ENCODE data around the gene RAC3.

DNA sequence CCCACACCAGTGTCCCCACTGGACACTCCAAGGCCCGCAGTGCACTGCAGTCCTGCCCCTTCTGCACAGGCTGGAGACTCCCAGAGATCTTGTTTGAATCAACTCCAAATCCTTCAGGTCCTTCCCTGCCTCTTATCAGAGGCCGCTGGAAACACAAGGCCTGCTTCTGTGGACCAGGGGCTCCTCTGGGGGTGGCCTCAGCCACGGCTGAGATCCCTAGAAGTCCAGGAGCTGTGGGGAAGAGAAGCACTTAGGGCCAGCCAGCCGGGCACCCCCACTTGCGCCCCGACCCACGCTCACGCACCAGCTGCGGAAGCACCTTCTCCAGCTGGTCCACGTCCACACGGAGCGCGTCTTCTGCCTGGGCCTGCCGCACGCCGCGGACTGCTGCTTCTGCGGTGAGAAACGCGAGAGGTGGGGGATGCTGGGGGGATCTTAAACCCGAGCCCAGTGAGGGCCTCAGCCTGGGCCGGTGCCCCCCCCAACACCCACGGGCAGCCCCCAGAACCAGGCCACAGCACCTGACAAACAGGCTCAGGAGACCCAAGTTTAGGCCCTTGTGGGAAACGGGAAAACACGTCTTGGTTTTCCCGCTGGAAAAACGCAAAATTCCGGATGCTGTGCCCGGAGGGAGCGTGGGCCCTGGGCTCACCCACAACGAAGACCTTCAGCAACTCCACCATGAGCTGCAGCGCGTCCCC is 12.3 kb upstream of the RAC3 start:
- TF ChIP-seq, protein P1, sequence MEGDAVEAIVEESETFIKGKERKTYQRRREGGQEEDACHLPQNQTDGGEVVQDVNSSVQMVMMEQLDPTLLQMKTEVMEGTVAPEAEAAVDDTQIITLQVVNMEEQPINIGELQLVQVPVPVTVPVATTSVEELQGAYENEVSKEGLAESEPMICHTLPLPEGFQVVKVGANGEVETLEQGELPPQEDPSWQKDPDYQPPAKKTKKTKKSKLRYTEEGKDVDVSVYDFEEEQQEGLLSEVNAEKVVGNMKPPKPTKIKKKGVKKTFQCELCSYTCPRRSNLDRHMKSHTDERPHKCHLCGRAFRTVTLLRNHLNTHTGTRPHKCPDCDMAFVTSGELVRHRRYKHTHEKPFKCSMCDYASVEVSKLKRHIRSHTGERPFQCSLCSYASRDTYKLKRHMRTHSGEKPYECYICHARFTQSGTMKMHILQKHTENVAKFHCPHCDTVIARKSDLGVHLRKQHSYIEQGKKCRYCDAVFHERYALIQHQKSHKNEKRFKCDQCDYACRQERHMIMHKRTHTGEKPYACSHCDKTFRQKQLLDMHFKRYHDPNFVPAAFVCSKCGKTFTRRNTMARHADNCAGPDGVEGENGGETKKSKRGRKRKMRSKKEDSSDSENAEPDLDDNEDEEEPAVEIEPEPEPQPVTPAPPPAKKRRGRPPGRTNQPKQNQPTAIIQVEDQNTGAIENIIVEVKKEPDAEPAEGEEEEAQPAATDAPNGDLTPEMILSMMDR (IDR thresholded peaks at IDR 0.05; ENCODE audit: insufficient read depth, low read depth, low read length), result no peak
- no peak for TF ChIP-seq EZH2 (IDR thresholded peaks at IDR 0.05; ENCODE audit: insufficient read depth, low read length)

Data from astrocyte (in vitro differentiated cells and primary cell).